Measurements from ENCODE around the gene PYROXD2.

The PYROXD2 gene

DNA sequence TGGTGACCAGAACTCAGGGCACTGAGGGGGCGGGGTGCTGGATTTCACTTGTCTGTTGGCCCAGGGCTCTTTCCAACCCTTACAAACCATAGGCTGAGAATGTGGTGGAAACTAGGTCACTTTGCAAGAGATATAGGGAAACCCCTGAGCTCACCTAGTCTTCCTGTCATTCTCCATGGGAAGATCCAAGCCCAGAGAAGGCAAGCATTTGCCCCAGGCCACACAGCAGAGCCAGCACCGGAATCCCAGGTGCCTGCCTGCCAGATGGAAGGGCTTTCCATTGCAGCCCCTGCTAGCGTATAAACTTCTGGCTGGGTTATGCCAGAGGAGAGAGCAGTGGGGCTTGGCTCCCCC is 427 bp downstream of the PYROXD2 start:
- Histone ChIP-seq H3K79me2 (ENCODE audit: low read length) (peaks cover 9% of the 10 kb centered on the region), H3K27me3 (replicated peaks; ENCODE audit: insufficient read depth, low read length) (no peaks in the 10 kb centered on the region), H3K4me2 (ENCODE audit: low read depth, low read length) (peak overlapping the region; percentile 44), H2AFZ (ENCODE audit: low read length) (no peak overlapping the region), H3K27ac (ENCODE audit: low read length) (peak overlapping the region; percentile 16; the same call in 1 of the 2 replicates), H4K20me1 (ENCODE audit: insufficient read depth, low read length) (no peaks in the 10 kb centered on the region), H3K9me3 (replicated peaks; ENCODE audit: insufficient read depth, low read length) (no peaks in the 10 kb centered on the region), H3K4me1 (ENCODE audit: low read length) (peaks cover 34% of the 10 kb centered on the region), H3K9me2 (replicated peaks; ENCODE audit: insufficient read depth, low read length) (no peaks in the 10 kb centered on the region), H3K9ac (ENCODE audit: low read length) (peak overlapping the region; percentile 40; the same call in 1 of the 2 replicates), H3K4me3 (ENCODE audit: low read length) (peak overlapping the region; percentile 62), H3F3A (ENCODE audit: insufficient read depth, low read length) (peaks cover 18% of the 10 kb centered on the region), H3K36me3 (replicated peaks; ENCODE audit: insufficient read depth, low read length) (no peaks in the 10 kb centered on the region)
- no peak for TF ChIP-seq EZH2 (optimal IDR thresholded peaks at IDR 0.05; ENCODE audit: low read depth, low read length)
- TF ChIP-seq, protein P1, sequence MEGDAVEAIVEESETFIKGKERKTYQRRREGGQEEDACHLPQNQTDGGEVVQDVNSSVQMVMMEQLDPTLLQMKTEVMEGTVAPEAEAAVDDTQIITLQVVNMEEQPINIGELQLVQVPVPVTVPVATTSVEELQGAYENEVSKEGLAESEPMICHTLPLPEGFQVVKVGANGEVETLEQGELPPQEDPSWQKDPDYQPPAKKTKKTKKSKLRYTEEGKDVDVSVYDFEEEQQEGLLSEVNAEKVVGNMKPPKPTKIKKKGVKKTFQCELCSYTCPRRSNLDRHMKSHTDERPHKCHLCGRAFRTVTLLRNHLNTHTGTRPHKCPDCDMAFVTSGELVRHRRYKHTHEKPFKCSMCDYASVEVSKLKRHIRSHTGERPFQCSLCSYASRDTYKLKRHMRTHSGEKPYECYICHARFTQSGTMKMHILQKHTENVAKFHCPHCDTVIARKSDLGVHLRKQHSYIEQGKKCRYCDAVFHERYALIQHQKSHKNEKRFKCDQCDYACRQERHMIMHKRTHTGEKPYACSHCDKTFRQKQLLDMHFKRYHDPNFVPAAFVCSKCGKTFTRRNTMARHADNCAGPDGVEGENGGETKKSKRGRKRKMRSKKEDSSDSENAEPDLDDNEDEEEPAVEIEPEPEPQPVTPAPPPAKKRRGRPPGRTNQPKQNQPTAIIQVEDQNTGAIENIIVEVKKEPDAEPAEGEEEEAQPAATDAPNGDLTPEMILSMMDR (IDR thresholded peaks at IDR 0.05; ENCODE audit: low read length) = no peak
- TF ChIP-seq EZH2phosphoT487 (IDR thresholded peaks at IDR 0.05; ENCODE audit: low read length) = no peak
- no peak for DNase-seq

GRCh38 chr10:98411768-98412167 is 3.2 kb downstream of the PYROXD2 start:
- Histone ChIP-seq H3K4me2 (ENCODE audit: low read depth, low read length) (peak overlapping the region; percentile 51), H3F3A (ENCODE audit: insufficient read depth, low read length) (peaks cover 18% of the 10 kb centered on the region)
- TF ChIP-seq EZH2phosphoT487 (IDR thresholded peaks at IDR 0.05; ENCODE audit: low read length) (no peak), EZH2 (optimal IDR thresholded peaks at IDR 0.05; ENCODE audit: low read depth, low read length) (no peak)
- TF ChIP-seq, protein P1 (IDR thresholded peaks at IDR 0.05; ENCODE audit: low read length) = no peak

DNA sequence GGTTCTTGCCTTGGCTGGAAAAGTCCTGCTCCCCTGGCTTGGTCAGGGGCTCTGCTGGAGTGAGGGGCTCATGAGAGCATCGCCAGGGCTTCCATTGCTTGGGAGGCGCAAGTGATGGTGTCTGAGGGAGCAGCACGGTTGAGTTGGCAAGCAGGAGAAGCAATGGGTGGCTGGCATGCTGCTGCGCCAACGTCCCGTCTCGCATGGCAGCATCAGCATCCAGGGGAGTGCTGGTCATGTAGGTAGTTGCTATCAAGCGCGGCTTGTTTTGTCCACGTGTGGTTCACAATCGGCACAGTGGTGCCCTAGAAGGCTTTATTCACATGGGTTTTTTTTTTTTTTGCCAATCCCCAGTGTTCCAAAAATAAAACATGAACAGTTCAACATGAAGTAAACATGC is 3.8 kb downstream of the PYROXD2 start:
- Histone ChIP-seq H2AFZ (ENCODE audit: low read length) (0 out of 2 replicates have a peak overlapping the region, but pooled peaks have one; percentile 18), H3F3A (ENCODE audit: insufficient read depth, low read length) (peaks cover 18% of the 10 kb centered on the region), H3K9me2 (replicated peaks; ENCODE audit: insufficient read depth, low read length) (no peaks in the 10 kb centered on the region), H3K79me2 (ENCODE audit: low read length) (peaks cover 9% of the 10 kb centered on the region), H3K9ac (ENCODE audit: low read length) (no peak overlapping the region), H3K9me3 (replicated peaks; ENCODE audit: insufficient read depth, low read length) (no peaks in the 10 kb centered on the region), H3K27ac (ENCODE audit: low read length) (peak overlapping the region; percentile 85), H4K20me1 (ENCODE audit: insufficient read depth, low read length) (no peaks in the 10 kb centered on the region), H3K36me3 (replicated peaks; ENCODE audit: insufficient read depth, low read length) (no peaks in the 10 kb centered on the region), H3K27me3 (replicated peaks; ENCODE audit: insufficient read depth, low read length) (no peaks in the 10 kb centered on the region), H3K4me3 (ENCODE audit: low read length) (no peak overlapping the region), H3K4me2 (ENCODE audit: low read depth, low read length) (peak overlapping the region; percentile 51), H3K4me1 (ENCODE audit: low read length) (peaks cover 34% of the 10 kb centered on the region)
- TF ChIP-seq, protein P1 (IDR thresholded peaks at IDR 0.05; ENCODE audit: low read length) = no peak
- TF ChIP-seq EZH2phosphoT487 (IDR thresholded peaks at IDR 0.05; ENCODE audit: low read length) (no peak), EZH2 (optimal IDR thresholded peaks at IDR 0.05; ENCODE audit: low read depth, low read length) (no peak)
- peak; percentile 22 for DNase-seq

More at GRCh38 chr10:98411768-98412167, 3.2 kb downstream of the PYROXD2 start:
- Histone ChIP-seq H4K20me1 (ENCODE audit: insufficient read depth, low read length) (no peaks in the 10 kb centered on the region), H3K9me3 (replicated peaks; ENCODE audit: insufficient read depth, low read length) (no peaks in the 10 kb centered on the region), H3K27ac (ENCODE audit: low read length) (peak overlapping the region; percentile 85), H3K4me1 (ENCODE audit: low read length) (peaks cover 34% of the 10 kb centered on the region), H3K27me3 (replicated peaks; ENCODE audit: insufficient read depth, low read length) (no peaks in the 10 kb centered on the region), H3K79me2 (ENCODE audit: low read length) (peaks cover 9% of the 10 kb centered on the region), H3K9me2 (replicated peaks; ENCODE audit: insufficient read depth, low read length) (no peaks in the 10 kb centered on the region), H3K4me3 (ENCODE audit: low read length) (no peak overlapping the region; the same call in 1 of the 2 replicates), H3K36me3 (replicated peaks; ENCODE audit: insufficient read depth, low read length) (no peaks in the 10 kb centered on the region), H2AFZ (ENCODE audit: low read length) (0 out of 2 replicates have a peak overlapping the region, but pooled peaks have one; percentile 18), H3K9ac (ENCODE audit: low read length) (no peak overlapping the region)
- DNase-seq = no peak

All from MM.1S (cell line).